B cell (primary cell): Measurements from ENCODE around the gene TNFRSF9. TPM values are rescaled to one million over a fixed set of nuclear protein-coding genes. Genes with fewer than 3 reads are reported as not detected.
"Not testable (repeated sequence)": the region's sequence is repeated elsewhere in the genome, so short reads cannot be mapped to it uniquely, and the experiment has no call there.

Experiments
- ATAC-seq: fragments of 200-7000 bp; cut with Tn5 transposase; one replicate; pipeline ENCODE4 v1.10.0; 2021; ENCODE audit warnings: low read depth, mild to moderate bottlenecking, moderate number of reproducible peaks, moderate library complexity
- CTCF ChIA-PET: fragments of 350-600 bp; sonication (Branson Sonifier 250); formaldehyde crosslinking; loops from one replicate; lab custom pipeline; 2021; ENCODE audit warnings: antibody characterized with exemption, inconsistent platforms; lab: Charles Lee
- POLR2A ChIA-PET: fragments of 350-600 bp; sonication (Branson Sonifier 250); formaldehyde crosslinking; loops from one replicate; lab custom pipeline; 2021; ENCODE audit warnings: antibody characterized with exemption; lab: Charles Lee
- DNase-seq: peaks from one replicate; pipeline ENCODE4 v3.0.0; 2013
- H2AFZ ChIP-seq: 2 replicates; pipeline ENCODE4 v1.6.1; 2012; ENCODE audit warnings: mild to moderate bottlenecking, low read depth, low read length; ENCODE audit not compliant: insufficient read depth, poor library complexity, severe bottlenecking
- H3K27ac ChIP-seq, 2 donors: 1 replicate in 1 of 2; 2 replicates in 1 of 2; pipeline ENCODE4 v1.5.1; 2012 to 2013; ENCODE audit warnings: low read length in 2 of 2, mild to moderate bottlenecking in 2 of 2, moderate library complexity in 1 of 2
- H3K27me3 ChIP-seq, 4 experiments: fragments of 200-600 bp in 1 of 4; sonication (generic) in 1 of 4; replicated peaks in 1 of 4; 1 replicate in 2 of 4; 2 replicates in 2 of 4; pipeline versions ENCODE4 v1.6.1 to v1.7.0; 2013 to 2016; ENCODE audit warnings: low read length in 3 of 4, mild to moderate bottlenecking in 2 of 4, mixed read lengths in 1 of 4, moderate library complexity in 1 of 4; ENCODE audit not compliant: insufficient read depth in 4 of 4, control insufficient read depth in 3 of 4; ENCODE audit errors: control extremely low read depth in 1 of 4
- H3K36me3 ChIP-seq, 2 experiments: replicated peaks in 1 of 2; 1 replicate in 1 of 2; 2 replicates in 1 of 2; pipeline versions ENCODE4 v1.6.1 to v1.7.1; 2013; ENCODE audit warnings: low read length in 1 of 2; ENCODE audit not compliant: insufficient read depth in 2 of 2, control insufficient read depth in 1 of 2; ENCODE audit errors: control extremely low read depth in 1 of 2, extremely low read depth in 1 of 2
- H3K4me1 ChIP-seq, 2 donors: fragments of 200-600 bp in 1 of 2; sonication (generic) in 1 of 2; 1 replicate in 1 of 2; 2 replicates in 1 of 2; pipeline versions ENCODE4 v1.5.1 to v1.6.1; 2013 to 2017; ENCODE audit warnings: low read length in 2 of 2; ENCODE audit not compliant: control insufficient read depth in 2 of 2, insufficient read depth in 2 of 2
- H3K4me2 ChIP-seq: replicated peaks from 2 replicates; pipeline ENCODE3; 2012; ENCODE audit warnings: mild to moderate bottlenecking, low read depth, low read length; ENCODE audit not compliant: poor library complexity, severe bottlenecking
- H3K4me3 ChIP-seq, 5 experiments: fragments of 200-600 bp in 1 of 5; sonication (generic) in 1 of 5; 1 replicate in 3 of 5; 2 replicates in 2 of 5; pipeline versions ENCODE4 v1.5.1 to v1.7.0; 2011 to 2016; ENCODE audit warnings: low read length in 4 of 5, mild to moderate bottlenecking in 4 of 5, low read depth in 2 of 5, control low read depth in 1 of 5, moderate library complexity in 1 of 5; ENCODE audit not compliant: insufficient read depth in 1 of 5; ENCODE audit errors: control extremely low read depth in 1 of 5, extremely low read depth in 1 of 5
- H3K79me2 ChIP-seq: fragments of 200-600 bp; sonication (generic); one replicate; pipeline ENCODE4 v1.6.0; 2016; ENCODE audit warnings: low read length; ENCODE audit not compliant: control insufficient read depth, insufficient read depth
- H3K9ac ChIP-seq: fragments of 200-600 bp; sonication (generic); 2 replicates; pipeline ENCODE4 v1.6.1; 2017; ENCODE audit warnings: mild to moderate bottlenecking, low read length, moderate library complexity
- H3K9me3 ChIP-seq, 3 donors: one replicate each; pipeline versions ENCODE4 v1.6.1 to v1.7.1; 2013; ENCODE audit warnings: low read length in 2 of 3; ENCODE audit not compliant: control insufficient read depth in 2 of 3, insufficient read depth in 1 of 3; ENCODE audit errors: control extremely low read depth in 1 of 3
- H4K20me1 ChIP-seq: 2 replicates; pipeline ENCODE4 v1.6.0; 2012; ENCODE audit warnings: mild to moderate bottlenecking, low read length; ENCODE audit not compliant: insufficient read depth, control insufficient read depth, poor library complexity, severe bottlenecking
- H3K27ac Mint-ChIP-seq: one replicate; pipeline ENCODE4 v1.8.0; 2021; ENCODE audit warnings: mixed read lengths
- H3K27me3 Mint-ChIP-seq: one replicate; pipeline ENCODE4 v1.8.0; 2021; ENCODE audit warnings: mixed read lengths
- H3K4me1 Mint-ChIP-seq: one replicate; pipeline ENCODE4 v1.8.0; 2021; ENCODE audit warnings: mixed read lengths
- H3K4me3 Mint-ChIP-seq: one replicate; pipeline ENCODE4 v1.8.0; 2021; ENCODE audit warnings: mixed read lengths
- H3K9me3 Mint-ChIP-seq: one replicate; pipeline ENCODE4 v1.8.0; 2022; ENCODE audit warnings: mixed read lengths; ENCODE audit not compliant: insufficient read depth
- CTCF ChIP-seq: fragments of 200-600 bp; IDR thresholded peaks from one replicate; pipeline ENCODE4 v1.8.0; 2022; ENCODE audit warnings: antibody characterized with exemption, mild to moderate bottlenecking
- EZH2 ChIP-seq: IDR thresholded peaks from 2 replicates; pipeline ENCODE4 v1.6.1; 2012; ENCODE audit warnings: borderline replicate concordance, low read depth, mild to moderate bottlenecking, moderate library complexity, low read length; ENCODE audit not compliant: insufficient read depth, poor library complexity, severe bottlenecking
- WGBS: methylation state at CpG from one replicate; pipeline ENCODE4 v1.1.5; 2013; ENCODE audit warnings: missing lambda C conversion rate; ENCODE audit not compliant: insufficient coverage; 5-methylcytosine and 5-hydroxymethylcytosine counted together
- intact Hi-C: fragments of 100-400 bp; cut with micrococcal nuclease; formaldehyde crosslinking; loops from one replicate; pipeline ENCODE4 v1.10.0; 2022
- polyA plus RNA-seq: library from polyadenylated mRNA; depleted of rRNA; stranded (reverse); fragments of >200 nt; gene quantifications from 2 replicates; pipeline ENCODE4 v1.2.3, GENCODE V29; 2012
- total RNA-seq, 2 donors: library from RNA; stranded (reverse); fragments of 120-200 nt in 1 of 2; gene quantifications; 1 replicate in 1 of 2; 2 replicates in 1 of 2; pipeline versions ENCODE4 v1.2.3 to v1.2.4, GENCODE V29; 2013 to 2022

Gene TNFRSF9
- total and polyA plus RNA-seq, 2 donors (not counting 1 experiment from before 2014, with no cell fraction given) = 0.01 to 0.44 TPM

DNA sequence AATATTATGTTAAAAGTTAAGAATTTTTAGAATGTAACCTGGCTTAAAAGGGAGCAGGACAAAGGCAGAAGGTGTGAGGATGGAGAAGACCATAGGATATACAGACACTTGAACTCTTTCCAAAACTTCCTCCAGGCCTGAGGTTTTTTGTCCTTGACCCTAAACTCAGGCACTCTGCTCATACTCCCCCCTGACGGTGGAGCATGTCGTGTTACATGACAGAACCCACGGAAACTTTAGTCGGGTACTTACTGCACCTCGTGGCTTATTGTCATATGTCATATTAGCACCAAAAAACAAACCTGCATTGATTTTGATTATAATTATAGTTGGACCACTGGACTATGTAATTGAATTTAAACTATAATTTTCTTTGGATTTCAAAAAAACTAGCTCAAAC, 20.8 kb downstream of the TNFRSF9 start:
- H3K4me3 Mint-ChIP-seq = no peak overlapping the region
- CTCF ChIA-PET = interaction anchor here (0.7 kb wide), 1 partner anchor 268 kb away, joined by 3 read pairs; no protein-coding TSS in a partner anchor

GRCh38 chr1:7917971-7918370, 22.7 kb downstream of the TNFRSF9 start:
- H4K20me1 ChIP-seq, H3K9me3 Mint-ChIP-seq, H3K4me3 ChIP-seq, H3K9me3 ChIP-seq, DNase-seq, H2AFZ ChIP-seq, H3K27ac ChIP-seq, H3K4me3 Mint-ChIP-seq, ATAC-seq, H3K4me1 ChIP-seq, H3K9ac ChIP-seq, H3K27ac Mint-ChIP-seq, POLR2A ChIA-PET, H3K36me3 ChIP-seq, H3K4me1 Mint-ChIP-seq, intact Hi-C loops, H3K4me2 ChIP-seq, H3K79me2 ChIP-seq: not testable (repeated sequence)
- CTCF ChIA-PET = interaction anchor here (1.7 kb wide), 1 partner anchor 14 kb away, joined by 4 read pairs; no protein-coding TSS in a partner anchor
- H3K27me3 Mint-ChIP-seq = peaks cover 17% of the 10 kb centered on the region
- peaks cover 0 to 11% (median 2%) of the 10 kb centered on the region in 4 experiments for H3K27me3 ChIP-seq
- no CpG with 5 or more reads among the region's 5 CpGs for WGBS

More for the DNA sequence above, 20.8 kb downstream of the TNFRSF9 start:
- Histone ChIP-seq H3K27ac (no peak overlapping the region), H2AFZ (no peak overlapping the region), H3K4me2 (no peak overlapping the region), H3K9ac (no peak overlapping the region), H3K27me3 (peaks cover 0 to 11% (median 2%) of the 10 kb centered on the region in 4 experiments), H3K4me1 (no peaks in the 10 kb centered on the region), H3K4me3 (no peak overlapping the region), H3K79me2 (no peaks in the 10 kb centered on the region), H3K9me3 (no peaks in the 10 kb centered on the region), H3K36me3 (no peaks in the 10 kb centered on the region), H4K20me1 (no peaks in the 10 kb centered on the region)
- no peaks in the 10 kb centered on the region for H3K9me3 Mint-ChIP-seq
- ATAC-seq = no peak
- no peak overlapping the region for H3K27ac Mint-ChIP-seq
- no peaks in the 10 kb centered on the region for H3K4me1 Mint-ChIP-seq
- 80% methylated on average over 1 of the region's 5 CpGs for WGBS
- peaks cover 17% of the 10 kb centered on the region for H3K27me3 Mint-ChIP-seq
- DNase-seq = no peak
- no peak for TF ChIP-seq EZH2
- TF ChIP-seq CTCF = no peak
- intact Hi-C loops = no loop called here
- POLR2A ChIA-PET = no interaction called here
